ENCODE data around the gene EPB41L2.

EPB41L2 gene

DNA sequence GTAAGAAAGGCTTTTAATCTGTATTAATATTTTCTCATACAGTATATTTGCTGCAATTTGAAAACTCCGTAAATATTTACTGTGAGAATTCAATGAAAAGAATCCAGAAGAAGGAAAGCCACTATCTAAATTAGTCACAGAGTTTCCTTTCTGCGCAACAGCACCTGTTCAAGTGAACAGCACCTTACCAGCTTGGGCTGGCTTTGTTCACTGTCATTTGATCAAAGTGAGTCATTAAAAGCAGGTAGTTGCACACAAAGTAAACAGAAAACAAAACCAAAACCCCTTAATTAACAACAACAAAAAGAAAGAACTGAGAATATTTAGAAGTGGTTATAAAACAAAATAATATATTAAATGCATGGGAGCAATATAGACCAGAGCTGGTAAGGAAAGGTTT lies 223.0 kb downstream of the EPB41L2 start:
- TF ChIP-seq REST (IDR thresholded peaks at IDR 0.05; ENCODE audit: insufficient read depth in 1 of 2, low read depth in 2 of 2, low read length in 2 of 2) (no peak), POLR2AphosphoS5 (IDR thresholded peaks at IDR 0.05; ENCODE audit: low read depth, low read length) (no peak)

DNA sequence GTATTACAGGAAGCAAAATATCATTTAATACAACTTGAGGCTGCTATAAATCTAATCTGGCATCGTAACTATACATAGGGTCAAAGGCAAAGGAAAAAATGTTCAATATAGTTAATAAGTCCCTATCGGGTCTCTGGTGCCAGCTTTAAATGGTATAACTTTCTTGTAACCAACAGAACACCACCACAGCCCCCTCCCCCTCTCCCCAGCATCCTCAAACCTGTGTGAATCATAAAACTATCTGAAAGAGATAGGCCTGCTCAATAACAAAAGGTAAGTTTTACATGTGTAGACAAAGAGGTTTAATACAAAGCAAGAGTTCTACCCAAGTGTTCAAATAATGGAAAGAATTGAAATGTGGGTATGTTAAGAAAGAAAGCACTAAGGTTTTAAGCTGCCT lies 223.7 kb downstream of the EPB41L2 start:
- TF ChIP-seq SIN3A (IDR thresholded peaks at IDR 0.05; ENCODE audit: borderline replicate concordance, insufficient read depth, low read length) = no peak
- no peak for TF ChIP-seq TAF1 (IDR thresholded peaks at IDR 0.05; ENCODE audit: borderline replicate concordance, insufficient read depth, low read length)
- no peak for TF ChIP-seq FOXP2 (optimal IDR thresholded peaks at IDR 0.05; ENCODE audit: borderline replicate concordance, extremely low read depth, extremely low read length, insufficient read depth)
- TF ChIP-seq POLR2AphosphoS5 (IDR thresholded peaks at IDR 0.05; ENCODE audit: low read depth, low read length) = no peak
- TF ChIP-seq REST (IDR thresholded peaks at IDR 0.05; ENCODE audit: insufficient read depth in 1 of 2, low read depth in 2 of 2, low read length in 2 of 2) = no peak

- TF ChIP-seq POLR2AphosphoS5 (IDR thresholded peaks at IDR 0.05; ENCODE audit: low read depth, low read length) (no peak), REST (IDR thresholded peaks at IDR 0.05; ENCODE audit: insufficient read depth in 1 of 2, low read depth in 2 of 2, low read length in 2 of 2) (no peak), SIN3A (IDR thresholded peaks at IDR 0.05; ENCODE audit: borderline replicate concordance, insufficient read depth, low read length) (no peak), TAF1 (IDR thresholded peaks at IDR 0.05; ENCODE audit: borderline replicate concordance, insufficient read depth, low read length) (no peak), FOXP2 (optimal IDR thresholded peaks at IDR 0.05; ENCODE audit: borderline replicate concordance, extremely low read depth, extremely low read length, insufficient read depth) (no peak)
These were observed 224.1 kb downstream of the EPB41L2 start for GRCh38 chr6:130838951-130839350.

GRCh38 chr6:130838250-130838860 lies 224.7 kb downstream of the EPB41L2 start:
- TF ChIP-seq SIN3A (IDR thresholded peaks at IDR 0.05; ENCODE audit: borderline replicate concordance, insufficient read depth, low read length) = no peak
- no peak for TF ChIP-seq POLR2AphosphoS5 (IDR thresholded peaks at IDR 0.05; ENCODE audit: low read depth, low read length)
- TF ChIP-seq REST (IDR thresholded peaks at IDR 0.05; ENCODE audit: insufficient read depth in 1 of 2, low read depth in 2 of 2, low read length in 2 of 2) = no peak
- TF ChIP-seq TAF1 (IDR thresholded peaks at IDR 0.05; ENCODE audit: borderline replicate concordance, insufficient read depth, low read length) = no peak
- TF ChIP-seq FOXP2 (optimal IDR thresholded peaks at IDR 0.05; ENCODE audit: borderline replicate concordance, extremely low read depth, extremely low read length, insufficient read depth) = no peak

DNA sequence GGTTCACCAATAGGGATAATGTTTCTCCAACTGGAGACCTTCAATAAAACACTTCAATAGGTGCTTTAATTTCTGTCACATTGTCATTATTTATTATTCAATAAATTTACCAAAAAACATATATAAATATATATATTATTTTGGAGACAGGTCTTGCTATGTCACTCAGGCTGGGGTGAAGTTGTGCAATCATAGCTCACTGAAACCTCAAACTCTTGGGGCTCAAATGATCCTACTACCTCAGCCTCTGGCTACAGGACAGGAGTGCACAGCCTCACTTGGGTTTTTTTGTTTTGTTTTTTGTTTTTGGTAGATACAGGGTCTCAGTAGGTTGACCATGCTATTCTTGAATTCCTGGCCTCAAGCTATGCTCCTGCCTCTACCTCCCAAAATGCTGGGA lies 226.0 kb downstream of the EPB41L2 start:
- TF ChIP-seq POLR2AphosphoS5 (IDR thresholded peaks at IDR 0.05; ENCODE audit: low read depth, low read length) (no peak), FOXP2 (optimal IDR thresholded peaks at IDR 0.05; ENCODE audit: borderline replicate concordance, extremely low read depth, extremely low read length, insufficient read depth) (no peak), REST (IDR thresholded peaks at IDR 0.05; ENCODE audit: insufficient read depth in 1 of 2, low read depth in 2 of 2, low read length in 2 of 2) (no peak), SIN3A (IDR thresholded peaks at IDR 0.05; ENCODE audit: borderline replicate concordance, insufficient read depth, low read length) (no peak), TAF1 (IDR thresholded peaks at IDR 0.05; ENCODE audit: borderline replicate concordance, insufficient read depth, low read length) (no peak)
